SU-DHL-6 (cell line): ENCODE data around the gene FHIP2A.

Experiments used
- CTCF ChIP-seq: fragments of 200-600 bp; sonication (generic); IDR thresholded peaks from one replicate; pipeline ENCODE4 v1.5.1; 2017; ENCODE audit warnings: antibody characterized with exemption, mild to moderate bottlenecking, low read length, moderate library complexity; ENCODE audit not compliant: insufficient read depth, poor library complexity, severe bottlenecking
- EZH2phosphoT487 ChIP-seq: fragments of 200-600 bp; sonication (generic), shearing (Covaris generic); conservative IDR thresholded peaks from 2 replicates; pipeline ENCODE4 v1.6.1; 2018; ENCODE audit warnings: mild to moderate bottlenecking, antibody characterized with exemption, low read length, moderate library complexity, mixed read lengths

GRCh38 chr10:114867365-114867764 is 45.8 kb downstream of the FHIP2A start:
- TF ChIP-seq CTCF = no peak
- TF ChIP-seq EZH2phosphoT487 = no peak
